Neural cell (in vitro differentiated cells): ENCODE results near the gene OR52A5. TPM values are rescaled to one million over a fixed set of nuclear protein-coding genes. Genes with fewer than 3 reads are reported as not detected.

ENCODE experiments used
- H2AFZ ChIP-seq: fragments of 200-600, 300-800 bp; sonication (generic), shearing (Covaris generic); 2 replicates; pipeline ENCODE4 v1.6.0; 2014; ENCODE audit warnings: low read depth, mild to moderate bottlenecking, antibody characterized with exemption, low read length, moderate library complexity
- H3F3A ChIP-seq: fragments of 200-600 bp; shearing (Covaris generic); 2 replicates; pipeline ENCODE4 v1.6.1; 2016; ENCODE audit warnings: mild to moderate bottlenecking, moderate library complexity, mixed read lengths, antibody characterized with exemption, low read length; ENCODE audit not compliant: insufficient read depth, poor library complexity, severe bottlenecking
- H3K27ac ChIP-seq: fragments of 200-600, 300-800 bp; sonication (generic), shearing (Covaris generic); 2 replicates; pipeline ENCODE4 v1.5.1; 2014; ENCODE audit warnings: mild to moderate bottlenecking, low read length, moderate library complexity
- H3K27me3 ChIP-seq: fragments of 300-800, 200-600 bp; sonication (generic), shearing (Covaris generic); 2 replicates; pipeline ENCODE4 v1.6.0; 2014; ENCODE audit warnings: mild to moderate bottlenecking, low read depth, low read length, moderate library complexity; ENCODE audit not compliant: insufficient read depth
- H3K36me3 ChIP-seq: fragments of 300-800, 200-600 bp; sonication (generic), shearing (Covaris generic); 2 replicates; pipeline ENCODE4 v1.5.1; 2014; ENCODE audit warnings: mild to moderate bottlenecking, antibody characterized with exemption, low read length, moderate library complexity; ENCODE audit not compliant: insufficient read depth
- H3K4me2 ChIP-seq: fragments of 300-800, 200-600 bp; sonication (generic), shearing (Covaris generic); 2 replicates; pipeline ENCODE4 v1.6.0; 2014; ENCODE audit warnings: mild to moderate bottlenecking, low read length
- H3K4me3 ChIP-seq: fragments of 300-800, 200-600 bp; sonication (generic), shearing (Covaris generic); 2 replicates; pipeline ENCODE4 v1.5.1; 2014; ENCODE audit warnings: mild to moderate bottlenecking, low read length, moderate library complexity
- H3K79me2 ChIP-seq: fragments of 200-600 bp; shearing (Covaris generic); replicated peaks from 2 replicates; pipeline ENCODE4 v1.6.0; 2014; ENCODE audit warnings: mild to moderate bottlenecking, low read length, moderate library complexity; ENCODE audit not compliant: insufficient read depth
- H3K9ac ChIP-seq: fragments of 300-800, 200-600 bp; sonication (generic), shearing (Covaris generic); 2 replicates; pipeline ENCODE4 v1.6.1; 2016; ENCODE audit warnings: mild to moderate bottlenecking, low read length, mixed read lengths
- H3K9me2 ChIP-seq: fragments of 200-600 bp; shearing (Covaris generic); 2 replicates; pipeline ENCODE4 v1.6.1; 2016; ENCODE audit warnings: mild to moderate bottlenecking, low read length, mixed read lengths; ENCODE audit not compliant: insufficient read depth
- H3K9me3 ChIP-seq: fragments of 200-600, 300-800 bp; sonication (generic), shearing (Covaris generic); 2 replicates; pipeline ENCODE4 v1.6.1; 2016; ENCODE audit warnings: mild to moderate bottlenecking, mixed run types, low read length, moderate library complexity, mixed read lengths
- H4K20me1 ChIP-seq: fragments of 200-600 bp; shearing (Covaris generic); 2 replicates; pipeline ENCODE4 v1.6.1; 2016; ENCODE audit warnings: mild to moderate bottlenecking, mixed run types; ENCODE audit not compliant: insufficient read depth
- EP300 ChIP-seq: fragments of 450-650 bp; conservative IDR thresholded peaks from 2 replicates; pipeline ENCODE4 v1.6.1; 2014; ENCODE audit warnings: antibody characterized with exemption, mild to moderate bottlenecking, moderate library complexity; ENCODE audit not compliant: poor library complexity, severe bottlenecking
- EZH2 ChIP-seq: fragments of 200-600, 300-800 bp; shearing (Covaris generic), sonication (generic); IDR thresholded peaks from 2 replicates; pipeline ENCODE4 v1.6.1; 2014; ENCODE audit warnings: antibody characterized with exemption, low read length, borderline replicate concordance, mild to moderate bottlenecking; ENCODE audit not compliant: insufficient read depth, poor library complexity, severe bottlenecking
- MXI1 ChIP-seq: fragments of 450-650 bp; conservative IDR thresholded peaks from 2 replicates; pipeline ENCODE4 v1.6.1; 2014; ENCODE audit warnings: antibody characterized with exemption, mild to moderate bottlenecking; ENCODE audit not compliant: poor library complexity, severe bottlenecking
- POLR2AphosphoS5 ChIP-seq: IDR thresholded peaks from 2 replicates; pipeline ENCODE4 v1.6.1; 2012
- RAD21 ChIP-seq: fragments of 450-650 bp; conservative IDR thresholded peaks from 2 replicates; pipeline ENCODE4 v1.6.1; 2014; ENCODE audit warnings: antibody characterized with exemption, mild to moderate bottlenecking, moderate library complexity
- REST ChIP-seq: IDR thresholded peaks from 2 replicates; pipeline ENCODE4 v1.6.1; 2012; ENCODE audit warnings: borderline replicate concordance
- SMC3 ChIP-seq: fragments of 450-650 bp; conservative IDR thresholded peaks from 2 replicates; pipeline ENCODE4 v1.6.1; 2014; ENCODE audit warnings: antibody characterized with exemption, mild to moderate bottlenecking, moderate library complexity; ENCODE audit not compliant: poor library complexity
- TAF1 ChIP-seq: IDR thresholded peaks from 2 replicates; pipeline ENCODE4 v1.6.1; 2012; ENCODE audit warnings: low read depth
- polyA plus RNA-seq: library from polyadenylated mRNA; depleted of rRNA; stranded (reverse); fragments of >200 nt; gene quantifications from 2 replicates; pipeline ENCODE4 v1.2.3, GENCODE V29; 2014
- TF ChIP-seq, protein P1 (sequence below): fragments of 450-650 bp; IDR thresholded peaks from 2 replicates; pipeline ENCODE4 v1.5.1; 2014; ENCODE audit warnings: antibody characterized with exemption, mild to moderate bottlenecking, moderate library complexity; ENCODE audit not compliant: poor library complexity, severe bottlenecking

OR52A5 gene
- polyA plus RNA-seq, 1 donor from 2014 or later = not detected

- no peaks in the 10 kb centered on the region for H3K9me3 ChIP-seq
- H3K36me3 ChIP-seq = no peaks in the 10 kb centered on the region
- no peak within 1 kb of the TSS for H3K27ac ChIP-seq
- no peak within 1 kb of the TSS for H3K4me2 ChIP-seq
- no peaks in the 10 kb centered on the region for H3K9me2 ChIP-seq
- H2AFZ ChIP-seq = no peak within 1 kb of the TSS
- H3K4me3 ChIP-seq = no peak within 1 kb of the TSS
- no peaks in the 10 kb centered on the region for H3K27me3 ChIP-seq
- no peaks in the 10 kb centered on the region for H3F3A ChIP-seq
- H3K79me2 ChIP-seq = no peaks in the 10 kb centered on the region
- H4K20me1 ChIP-seq = no peaks in the 10 kb centered on the region
- TF ChIP-seq EP300 (no peak), POLR2AphosphoS5 (no peak), EZH2 (no peak), SMC3 (no peak), MXI1 (no peak), REST (no peak), TAF1 (no peak), RAD21 (no peak)
- TF ChIP-seq, protein P1, sequence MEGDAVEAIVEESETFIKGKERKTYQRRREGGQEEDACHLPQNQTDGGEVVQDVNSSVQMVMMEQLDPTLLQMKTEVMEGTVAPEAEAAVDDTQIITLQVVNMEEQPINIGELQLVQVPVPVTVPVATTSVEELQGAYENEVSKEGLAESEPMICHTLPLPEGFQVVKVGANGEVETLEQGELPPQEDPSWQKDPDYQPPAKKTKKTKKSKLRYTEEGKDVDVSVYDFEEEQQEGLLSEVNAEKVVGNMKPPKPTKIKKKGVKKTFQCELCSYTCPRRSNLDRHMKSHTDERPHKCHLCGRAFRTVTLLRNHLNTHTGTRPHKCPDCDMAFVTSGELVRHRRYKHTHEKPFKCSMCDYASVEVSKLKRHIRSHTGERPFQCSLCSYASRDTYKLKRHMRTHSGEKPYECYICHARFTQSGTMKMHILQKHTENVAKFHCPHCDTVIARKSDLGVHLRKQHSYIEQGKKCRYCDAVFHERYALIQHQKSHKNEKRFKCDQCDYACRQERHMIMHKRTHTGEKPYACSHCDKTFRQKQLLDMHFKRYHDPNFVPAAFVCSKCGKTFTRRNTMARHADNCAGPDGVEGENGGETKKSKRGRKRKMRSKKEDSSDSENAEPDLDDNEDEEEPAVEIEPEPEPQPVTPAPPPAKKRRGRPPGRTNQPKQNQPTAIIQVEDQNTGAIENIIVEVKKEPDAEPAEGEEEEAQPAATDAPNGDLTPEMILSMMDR = no peak
- H3K9ac ChIP-seq = no peak within 1 kb of the TSS
Measured at GRCh38 chr11:5154657-5155056, 16.5 kb upstream of the OR52A5 start, which contains the start of gene OR52A1. Gene OR52A1 (minus strand): TSS chr11:5154757. CDS start chr11:5152369, 2,388 bp downstream.

DNA sequence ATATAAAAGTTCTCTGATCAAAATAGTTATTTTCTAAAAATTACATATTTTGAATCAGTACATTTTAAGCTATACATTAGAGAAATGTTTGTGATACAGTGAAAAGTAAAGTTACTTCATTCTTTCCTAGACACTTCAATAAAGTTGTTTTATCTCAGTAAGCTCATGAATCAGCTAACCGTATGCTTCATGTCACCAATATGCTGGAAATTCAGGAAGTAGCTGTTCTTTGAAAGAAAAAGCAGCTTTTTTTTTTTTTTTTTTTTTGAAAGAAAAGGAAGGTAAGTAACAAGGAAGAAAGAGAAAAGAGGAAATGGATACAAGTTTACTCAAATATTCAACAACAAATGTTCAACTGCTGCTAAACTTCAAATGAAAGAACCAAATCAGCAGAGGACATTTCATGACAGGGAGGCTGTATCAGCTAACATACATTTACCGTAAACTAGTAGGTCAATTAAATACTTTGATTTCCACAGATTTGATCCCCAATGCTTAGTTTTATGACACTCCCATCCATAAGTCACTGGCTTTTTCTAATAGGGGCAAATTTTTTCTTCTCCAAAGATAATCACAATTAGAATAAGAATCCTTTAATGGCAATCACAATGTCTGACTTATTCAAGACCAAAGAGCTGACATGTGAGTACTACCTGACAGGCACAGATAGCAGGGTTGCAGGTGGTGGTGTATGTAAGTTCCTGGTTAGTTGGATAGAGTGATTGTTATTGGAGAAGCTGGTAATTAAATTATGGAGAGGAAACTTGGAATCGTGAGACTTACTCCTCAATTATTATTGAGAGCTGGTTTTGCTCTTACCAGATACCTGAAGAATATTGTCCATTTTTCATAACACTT, 15.6 kb upstream of the OR52A5 start:
- H3K27me3 ChIP-seq = no peaks in the 10 kb centered on the region
- no peaks in the 10 kb centered on the region for H3F3A ChIP-seq
- no peak overlapping the region for H2AFZ ChIP-seq
- no peak overlapping the region for H3K4me2 ChIP-seq
- H4K20me1 ChIP-seq = no peaks in the 10 kb centered on the region
- H3K9ac ChIP-seq = no peak overlapping the region
- no peaks in the 10 kb centered on the region for H3K9me2 ChIP-seq
- H3K4me3 ChIP-seq = no peak overlapping the region
- no peaks in the 10 kb centered on the region for H3K79me2 ChIP-seq
- H3K9me3 ChIP-seq = no peaks in the 10 kb centered on the region
- TF ChIP-seq RAD21 (no peak), EP300 (no peak), EZH2 (no peak), TAF1 (no peak), REST (no peak), MXI1 (no peak), SMC3 (no peak), POLR2AphosphoS5 (no peak)
- TF ChIP-seq, protein P1 = no peak
- H3K27ac ChIP-seq = no peak overlapping the region
- H3K36me3 ChIP-seq = no peaks in the 10 kb centered on the region
